B cell (primary cell): ENCODE measurements around the gene CRAT. TPM values are rescaled to one million over a fixed set of nuclear protein-coding genes. Genes with fewer than 3 reads are reported as not detected.

Experiments
- ATAC-seq: fragments of 200-7000 bp; cut with Tn5 transposase; one replicate; pipeline ENCODE4 v1.10.0; 2021; ENCODE audit warnings: low read depth, mild to moderate bottlenecking, moderate number of reproducible peaks, moderate library complexity
- CTCF ChIA-PET: fragments of 350-600 bp; sonication (Branson Sonifier 250); formaldehyde crosslinking; loops from one replicate; lab custom pipeline; 2021; ENCODE audit warnings: antibody characterized with exemption, inconsistent platforms; lab: Charles Lee
- POLR2A ChIA-PET: fragments of 350-600 bp; sonication (Branson Sonifier 250); formaldehyde crosslinking; loops from one replicate; lab custom pipeline; 2021; ENCODE audit warnings: antibody characterized with exemption; lab: Charles Lee
- DNase-seq: peaks from one replicate; pipeline ENCODE4 v3.0.0; 2013
- H2AFZ ChIP-seq: 2 replicates; pipeline ENCODE4 v1.6.1; 2012; ENCODE audit warnings: mild to moderate bottlenecking, low read depth, low read length; ENCODE audit not compliant: insufficient read depth, poor library complexity, severe bottlenecking
- H3K27ac ChIP-seq, 2 donors: 1 replicate in 1 of 2; 2 replicates in 1 of 2; pipeline ENCODE4 v1.5.1; 2012 to 2013; ENCODE audit warnings: low read length in 2 of 2, mild to moderate bottlenecking in 2 of 2, moderate library complexity in 1 of 2
- H3K27me3 ChIP-seq, 4 experiments: fragments of 200-600 bp in 1 of 4; sonication (generic) in 1 of 4; replicated peaks in 1 of 4; 1 replicate in 2 of 4; 2 replicates in 2 of 4; pipeline versions ENCODE4 v1.6.1 to v1.7.0; 2013 to 2016; ENCODE audit warnings: low read length in 3 of 4, mild to moderate bottlenecking in 2 of 4, mixed read lengths in 1 of 4, moderate library complexity in 1 of 4; ENCODE audit not compliant: insufficient read depth in 4 of 4, control insufficient read depth in 3 of 4; ENCODE audit errors: control extremely low read depth in 1 of 4
- H3K36me3 ChIP-seq, 2 experiments: replicated peaks in 1 of 2; 1 replicate in 1 of 2; 2 replicates in 1 of 2; pipeline versions ENCODE4 v1.6.1 to v1.7.1; 2013; ENCODE audit warnings: low read length in 1 of 2; ENCODE audit not compliant: insufficient read depth in 2 of 2, control insufficient read depth in 1 of 2; ENCODE audit errors: control extremely low read depth in 1 of 2, extremely low read depth in 1 of 2
- H3K4me1 ChIP-seq, 2 donors: fragments of 200-600 bp in 1 of 2; sonication (generic) in 1 of 2; 1 replicate in 1 of 2; 2 replicates in 1 of 2; pipeline versions ENCODE4 v1.5.1 to v1.6.1; 2013 to 2017; ENCODE audit warnings: low read length in 2 of 2; ENCODE audit not compliant: control insufficient read depth in 2 of 2, insufficient read depth in 2 of 2
- H3K4me2 ChIP-seq: replicated peaks from 2 replicates; pipeline ENCODE3; 2012; ENCODE audit warnings: mild to moderate bottlenecking, low read depth, low read length; ENCODE audit not compliant: poor library complexity, severe bottlenecking
- H3K4me3 ChIP-seq, 5 experiments: fragments of 200-600 bp in 1 of 5; sonication (generic) in 1 of 5; 1 replicate in 3 of 5; 2 replicates in 2 of 5; pipeline versions ENCODE4 v1.5.1 to v1.7.0; 2011 to 2016; ENCODE audit warnings: low read length in 4 of 5, mild to moderate bottlenecking in 4 of 5, low read depth in 2 of 5, control low read depth in 1 of 5, moderate library complexity in 1 of 5; ENCODE audit not compliant: insufficient read depth in 1 of 5; ENCODE audit errors: control extremely low read depth in 1 of 5, extremely low read depth in 1 of 5
- H3K79me2 ChIP-seq: fragments of 200-600 bp; sonication (generic); one replicate; pipeline ENCODE4 v1.6.0; 2016; ENCODE audit warnings: low read length; ENCODE audit not compliant: control insufficient read depth, insufficient read depth
- H3K9ac ChIP-seq: fragments of 200-600 bp; sonication (generic); 2 replicates; pipeline ENCODE4 v1.6.1; 2017; ENCODE audit warnings: mild to moderate bottlenecking, low read length, moderate library complexity
- H3K9me3 ChIP-seq, 3 donors: one replicate each; pipeline versions ENCODE4 v1.6.1 to v1.7.1; 2013; ENCODE audit warnings: low read length in 2 of 3; ENCODE audit not compliant: control insufficient read depth in 2 of 3, insufficient read depth in 1 of 3; ENCODE audit errors: control extremely low read depth in 1 of 3
- H4K20me1 ChIP-seq: 2 replicates; pipeline ENCODE4 v1.6.0; 2012; ENCODE audit warnings: mild to moderate bottlenecking, low read length; ENCODE audit not compliant: insufficient read depth, control insufficient read depth, poor library complexity, severe bottlenecking
- H3K27ac Mint-ChIP-seq: one replicate; pipeline ENCODE4 v1.8.0; 2021; ENCODE audit warnings: mixed read lengths
- H3K27me3 Mint-ChIP-seq: one replicate; pipeline ENCODE4 v1.8.0; 2021; ENCODE audit warnings: mixed read lengths
- H3K4me1 Mint-ChIP-seq: one replicate; pipeline ENCODE4 v1.8.0; 2021; ENCODE audit warnings: mixed read lengths
- H3K4me3 Mint-ChIP-seq: one replicate; pipeline ENCODE4 v1.8.0; 2021; ENCODE audit warnings: mixed read lengths
- H3K9me3 Mint-ChIP-seq: one replicate; pipeline ENCODE4 v1.8.0; 2022; ENCODE audit warnings: mixed read lengths; ENCODE audit not compliant: insufficient read depth
- EZH2 ChIP-seq: IDR thresholded peaks from 2 replicates; pipeline ENCODE4 v1.6.1; 2012; ENCODE audit warnings: borderline replicate concordance, low read depth, mild to moderate bottlenecking, moderate library complexity, low read length; ENCODE audit not compliant: insufficient read depth, poor library complexity, severe bottlenecking
- WGBS: methylation state at CpG from one replicate; pipeline ENCODE4 v1.1.5; 2013; ENCODE audit warnings: missing lambda C conversion rate; ENCODE audit not compliant: insufficient coverage; 5-methylcytosine and 5-hydroxymethylcytosine counted together
- intact Hi-C: fragments of 100-400 bp; cut with micrococcal nuclease; formaldehyde crosslinking; loops from one replicate; pipeline ENCODE4 v1.10.0; 2022
- polyA plus RNA-seq: library from polyadenylated mRNA; depleted of rRNA; stranded (reverse); fragments of >200 nt; gene quantifications from 2 replicates; pipeline ENCODE4 v1.2.3, GENCODE V29; 2012
- total RNA-seq, 2 donors: library from RNA; stranded (reverse); fragments of 120-200 nt in 1 of 2; gene quantifications; 1 replicate in 1 of 2; 2 replicates in 1 of 2; pipeline versions ENCODE4 v1.2.3 to v1.2.4, GENCODE V29; 2013 to 2022
- TF ChIP-seq, protein P1 (sequence below): fragments of 200-600 bp; IDR thresholded peaks from one replicate; pipeline ENCODE4 v1.8.0; 2022; ENCODE audit warnings: antibody characterized with exemption, mild to moderate bottlenecking

Gene CRAT
- total and polyA plus RNA-seq, 2 donors (not counting 1 experiment from before 2014, with no cell fraction given) = 8.0 to 14.1 TPM

DNA sequence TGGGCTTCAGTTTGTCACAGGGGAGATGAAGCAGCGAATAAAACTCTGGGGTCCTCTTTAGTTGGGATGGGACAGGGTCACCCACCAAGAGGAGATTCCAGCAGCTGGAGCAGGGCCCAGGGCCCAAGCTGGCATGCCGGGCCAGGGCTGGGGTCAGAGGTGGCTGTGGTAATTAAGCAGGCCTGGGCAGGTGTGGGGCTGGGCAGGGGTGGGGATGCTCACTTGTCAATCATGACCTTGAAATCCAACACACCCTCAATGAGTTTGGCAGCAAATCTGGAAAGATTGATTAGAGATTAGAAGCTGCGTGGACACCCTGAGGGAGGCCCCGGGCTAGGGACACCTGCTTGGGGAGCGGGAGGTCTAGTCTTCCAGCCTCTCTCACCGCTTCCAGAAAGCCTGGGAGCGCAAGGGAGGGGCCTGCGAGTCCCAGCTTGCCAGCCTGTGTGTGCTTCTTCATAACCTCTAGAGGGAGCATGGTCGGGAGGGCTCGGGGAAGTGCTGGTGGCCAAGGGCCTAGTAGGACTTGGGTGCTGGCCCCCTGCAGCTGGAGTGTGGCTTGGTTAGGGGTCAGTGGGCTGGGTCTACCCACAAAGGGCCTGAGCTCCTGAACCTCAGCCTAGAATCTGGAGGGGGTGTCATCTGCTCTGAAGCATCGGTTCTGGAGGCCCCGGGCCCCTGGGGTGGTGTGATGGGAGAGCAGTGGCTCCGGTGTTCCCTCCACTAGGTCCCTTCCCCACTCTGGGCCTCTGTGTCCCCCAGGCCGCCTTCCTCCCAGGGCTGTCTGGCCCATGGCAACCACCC, 7.6 kb downstream of the CRAT start:
- no peaks in the 10 kb centered on the region for H4K20me1 ChIP-seq
- 71% methylated on average over 12 of the region's 14 CpGs for WGBS
- ChIA-PET POLR2A (no interaction called here), CTCF (interaction anchor here (1.5 kb wide), 1 partner anchor 10 kb away, joined by 3 read pairs; no protein-coding TSS in a partner anchor)
- Mint-ChIP-seq H3K4me3 (no peak overlapping the region), H3K9me3 (no peaks in the 10 kb centered on the region), H3K27me3 (no peaks in the 10 kb centered on the region), H3K4me1 (no peaks in the 10 kb centered on the region), H3K27ac (no peak overlapping the region)
- H3K79me2 ChIP-seq = no peaks in the 10 kb centered on the region
- H3K4me1 ChIP-seq = no peaks in the 10 kb centered on the region
- intact Hi-C loops = no loop called here
- no peak overlapping the region for H3K27ac ChIP-seq
- H3K4me2 ChIP-seq = no peak overlapping the region
- no peak for TF ChIP-seq EZH2
- TF ChIP-seq, protein P1, sequence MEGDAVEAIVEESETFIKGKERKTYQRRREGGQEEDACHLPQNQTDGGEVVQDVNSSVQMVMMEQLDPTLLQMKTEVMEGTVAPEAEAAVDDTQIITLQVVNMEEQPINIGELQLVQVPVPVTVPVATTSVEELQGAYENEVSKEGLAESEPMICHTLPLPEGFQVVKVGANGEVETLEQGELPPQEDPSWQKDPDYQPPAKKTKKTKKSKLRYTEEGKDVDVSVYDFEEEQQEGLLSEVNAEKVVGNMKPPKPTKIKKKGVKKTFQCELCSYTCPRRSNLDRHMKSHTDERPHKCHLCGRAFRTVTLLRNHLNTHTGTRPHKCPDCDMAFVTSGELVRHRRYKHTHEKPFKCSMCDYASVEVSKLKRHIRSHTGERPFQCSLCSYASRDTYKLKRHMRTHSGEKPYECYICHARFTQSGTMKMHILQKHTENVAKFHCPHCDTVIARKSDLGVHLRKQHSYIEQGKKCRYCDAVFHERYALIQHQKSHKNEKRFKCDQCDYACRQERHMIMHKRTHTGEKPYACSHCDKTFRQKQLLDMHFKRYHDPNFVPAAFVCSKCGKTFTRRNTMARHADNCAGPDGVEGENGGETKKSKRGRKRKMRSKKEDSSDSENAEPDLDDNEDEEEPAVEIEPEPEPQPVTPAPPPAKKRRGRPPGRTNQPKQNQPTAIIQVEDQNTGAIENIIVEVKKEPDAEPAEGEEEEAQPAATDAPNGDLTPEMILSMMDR = no peak
- H3K9ac ChIP-seq = no peak overlapping the region
- H3K36me3 ChIP-seq = no peaks in the 10 kb centered on the region
- ATAC-seq (peak; percentile 56), DNase-seq (no peak)
- no peaks in the 10 kb centered on the region for H3K27me3 ChIP-seq
- H2AFZ ChIP-seq = no peak overlapping the region
- no peak overlapping the region for H3K4me3 ChIP-seq
- no peaks in the 10 kb centered on the region for H3K9me3 ChIP-seq

DNA sequence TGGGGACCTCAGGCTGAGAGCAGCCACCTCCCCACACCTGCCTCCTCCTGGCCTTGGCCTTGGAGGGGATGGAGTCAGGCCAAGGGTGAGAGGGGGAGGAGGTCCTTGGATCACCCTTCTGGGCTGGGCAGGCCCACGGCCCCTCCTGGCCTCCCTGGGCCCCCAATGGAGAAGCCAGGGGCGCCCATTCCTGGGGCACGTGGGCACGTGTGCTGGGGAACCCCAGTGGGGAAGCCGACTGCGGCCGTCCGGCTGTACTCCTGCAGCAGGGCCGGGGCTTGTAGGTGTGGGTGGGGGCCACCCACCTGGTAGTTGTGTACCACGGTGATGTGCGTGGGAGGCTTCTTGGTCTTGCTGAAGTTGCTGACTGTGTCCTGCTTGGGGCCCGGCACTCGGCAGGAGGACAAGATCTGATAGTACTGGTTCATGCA, 8.5 kb downstream of the CRAT start:
- H3K27me3 ChIP-seq = no peaks in the 10 kb centered on the region
- H3K9ac ChIP-seq = no peak overlapping the region
- DNase-seq (no peak), ATAC-seq (no peak)
- H3K4me3 ChIP-seq = no peak overlapping the region
- 82% methylated on average over 13 of the region's 13 CpGs for WGBS
- H3K4me1 ChIP-seq = no peaks in the 10 kb centered on the region
- H3K79me2 ChIP-seq = no peaks in the 10 kb centered on the region
- no peak overlapping the region for H2AFZ ChIP-seq
- intact Hi-C loops = no loop called here
- no peak overlapping the region for H3K27ac ChIP-seq
- H3K36me3 ChIP-seq = no peaks in the 10 kb centered on the region
- H4K20me1 ChIP-seq = no peaks in the 10 kb centered on the region
- no peaks in the 10 kb centered on the region for H3K9me3 ChIP-seq
- H3K4me2 ChIP-seq = no peak overlapping the region
- TF ChIP-seq EZH2 = no peak
- TF ChIP-seq, protein P1 = no peak
- Mint-ChIP-seq H3K9me3 (no peaks in the 10 kb centered on the region), H3K4me3 (no peak overlapping the region), H3K27me3 (no peaks in the 10 kb centered on the region), H3K4me1 (no peaks in the 10 kb centered on the region), H3K27ac (no peak overlapping the region)
- ChIA-PET POLR2A (no interaction called here), CTCF (interaction anchor here (1.5 kb wide), 1 partner anchor 30 kb away, joined by 4 read pairs; no protein-coding TSS in a partner anchor)
